ENCODE results near the gene TMEM266. TPM values are rescaled to one million over a fixed set of nuclear protein-coding genes. Genes with fewer than 3 reads are reported as not detected.
A peak's percentile ranks its signal among the peaks of the same experiment; 100 is the strongest.

Gene TMEM266
- total RNA-seq, 2 experiments from 2014 or later: 0.11 TPM; not detected in 1

GRCh38 chr15:76134537-76134936 lies 74.8 kb downstream of the TMEM266 start:
- Mint-ChIP-seq H3K27ac (no peak overlapping the region), H3K4me1 (ENCODE audit: low read depth) (peaks cover 11% of the 10 kb centered on the region), H3K36me3 (ENCODE audit: low read depth) (no peaks in the 10 kb centered on the region), H3K27me3 (peaks cover 12% of the 10 kb centered on the region), H3K4me3 (no peak overlapping the region), H3K9me3 (no peaks in the 10 kb centered on the region)
- DNase-seq (no peak), ATAC-seq (no peak)
- POLR2A ChIA-PET: no interaction called here
- CTCF ChIA-PET: interaction anchor here (1.1 to 1.5 kb wide), 2 partner anchors 74 to 76 kb away, joined by 3 to 5 read pairs; no protein-coding TSS in a partner anchor
- intact Hi-C loops (cut with micrococcal nuclease): loop anchor here (10.0 kb wide), 1 partner anchor 320 kb away; no protein-coding TSS in a partner anchor
- TF ChIP-seq, protein P1, sequence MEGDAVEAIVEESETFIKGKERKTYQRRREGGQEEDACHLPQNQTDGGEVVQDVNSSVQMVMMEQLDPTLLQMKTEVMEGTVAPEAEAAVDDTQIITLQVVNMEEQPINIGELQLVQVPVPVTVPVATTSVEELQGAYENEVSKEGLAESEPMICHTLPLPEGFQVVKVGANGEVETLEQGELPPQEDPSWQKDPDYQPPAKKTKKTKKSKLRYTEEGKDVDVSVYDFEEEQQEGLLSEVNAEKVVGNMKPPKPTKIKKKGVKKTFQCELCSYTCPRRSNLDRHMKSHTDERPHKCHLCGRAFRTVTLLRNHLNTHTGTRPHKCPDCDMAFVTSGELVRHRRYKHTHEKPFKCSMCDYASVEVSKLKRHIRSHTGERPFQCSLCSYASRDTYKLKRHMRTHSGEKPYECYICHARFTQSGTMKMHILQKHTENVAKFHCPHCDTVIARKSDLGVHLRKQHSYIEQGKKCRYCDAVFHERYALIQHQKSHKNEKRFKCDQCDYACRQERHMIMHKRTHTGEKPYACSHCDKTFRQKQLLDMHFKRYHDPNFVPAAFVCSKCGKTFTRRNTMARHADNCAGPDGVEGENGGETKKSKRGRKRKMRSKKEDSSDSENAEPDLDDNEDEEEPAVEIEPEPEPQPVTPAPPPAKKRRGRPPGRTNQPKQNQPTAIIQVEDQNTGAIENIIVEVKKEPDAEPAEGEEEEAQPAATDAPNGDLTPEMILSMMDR (IDR thresholded peaks at IDR 0.05): no peak

DNA sequence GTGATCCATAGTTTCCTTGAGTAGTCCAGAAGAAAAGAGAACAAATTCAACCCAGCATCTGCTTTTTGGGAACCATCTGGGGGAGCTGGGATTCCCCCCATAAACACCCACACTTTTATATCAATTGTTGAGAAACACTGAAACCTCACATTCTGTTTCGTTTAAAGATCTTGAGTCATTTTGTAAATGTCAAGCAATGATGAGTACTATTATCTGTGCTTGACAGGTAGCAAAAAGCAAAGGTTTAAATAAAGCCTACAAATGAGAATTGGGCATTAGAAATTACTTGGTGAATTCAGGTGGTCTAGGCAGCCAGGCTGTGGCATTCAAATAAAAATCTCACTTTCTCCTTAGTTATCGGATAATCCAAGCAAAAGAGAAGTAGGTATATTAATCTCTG lies 75.7 kb downstream of the TMEM266 start:
- no peaks in the 10 kb centered on the region for H3K9me3 Mint-ChIP-seq
- ChIA-PET POLR2A (interaction anchor here (0.9 to 1.0 kb wide), 2 partner anchors 18 to 79 kb away, joined by 3 to 4 read pairs; no protein-coding TSS in a partner anchor), CTCF (interaction anchor here (0.9 to 1.5 kb wide), 3 partner anchors 11 to 175 kb away, joined by 3 to 5 read pairs (median 3); no protein-coding TSS in a partner anchor)
- TF ChIP-seq, protein P1 (IDR thresholded peaks at IDR 0.05): no peak
- no peaks in the 10 kb centered on the region for H3K36me3 Mint-ChIP-seq (ENCODE audit: low read depth)
- H3K4me3 Mint-ChIP-seq: no peak overlapping the region
- ATAC-seq (peak; percentile 35), DNase-seq (no peak)
- no peak overlapping the region for H3K27ac Mint-ChIP-seq
- peaks cover 11% of the 10 kb centered on the region for H3K4me1 Mint-ChIP-seq (ENCODE audit: low read depth)
- intact Hi-C loops (cut with micrococcal nuclease): loop anchor here (10.0 kb wide), 1 partner anchor 321 kb away; no protein-coding TSS in a partner anchor
- peaks cover 12% of the 10 kb centered on the region for H3K27me3 Mint-ChIP-seq

- H3K27me3 Mint-ChIP-seq: peaks cover 18% of the 10 kb centered on the region
- H3K4me3 Mint-ChIP-seq: no peak overlapping the region
- DNase-seq (no peak), ATAC-seq (no peak)
- no peaks in the 10 kb centered on the region for H3K9me3 Mint-ChIP-seq
- POLR2A ChIA-PET: interaction anchor here (1.1 kb wide), 1 partner anchor 82 kb away, joined by 3 read pairs; no protein-coding TSS in a partner anchor
- CTCF ChIA-PET: interaction anchor here (0.6 to 9.3 kb wide), 26 partner anchors 9 to 452 kb away, joined by 3 to 294 read pairs (median 3); partner anchors contain the start of genes NRG4 and TMEM266
- intact Hi-C loops (cut with micrococcal nuclease): loop anchor here (10.0 kb wide), 1 partner anchor 324 kb away; no protein-coding TSS in a partner anchor
- TF ChIP-seq, protein P1 (IDR thresholded peaks at IDR 0.05): no peak
- H3K36me3 Mint-ChIP-seq (ENCODE audit: low read depth): no peaks in the 10 kb centered on the region
- H3K27ac Mint-ChIP-seq: no peak overlapping the region
- peaks cover 11% of the 10 kb centered on the region for H3K4me1 Mint-ChIP-seq (ENCODE audit: low read depth)
Observed at GRCh38 chr15:76138436-76138835, 78.7 kb downstream of the TMEM266 start.

DNA sequence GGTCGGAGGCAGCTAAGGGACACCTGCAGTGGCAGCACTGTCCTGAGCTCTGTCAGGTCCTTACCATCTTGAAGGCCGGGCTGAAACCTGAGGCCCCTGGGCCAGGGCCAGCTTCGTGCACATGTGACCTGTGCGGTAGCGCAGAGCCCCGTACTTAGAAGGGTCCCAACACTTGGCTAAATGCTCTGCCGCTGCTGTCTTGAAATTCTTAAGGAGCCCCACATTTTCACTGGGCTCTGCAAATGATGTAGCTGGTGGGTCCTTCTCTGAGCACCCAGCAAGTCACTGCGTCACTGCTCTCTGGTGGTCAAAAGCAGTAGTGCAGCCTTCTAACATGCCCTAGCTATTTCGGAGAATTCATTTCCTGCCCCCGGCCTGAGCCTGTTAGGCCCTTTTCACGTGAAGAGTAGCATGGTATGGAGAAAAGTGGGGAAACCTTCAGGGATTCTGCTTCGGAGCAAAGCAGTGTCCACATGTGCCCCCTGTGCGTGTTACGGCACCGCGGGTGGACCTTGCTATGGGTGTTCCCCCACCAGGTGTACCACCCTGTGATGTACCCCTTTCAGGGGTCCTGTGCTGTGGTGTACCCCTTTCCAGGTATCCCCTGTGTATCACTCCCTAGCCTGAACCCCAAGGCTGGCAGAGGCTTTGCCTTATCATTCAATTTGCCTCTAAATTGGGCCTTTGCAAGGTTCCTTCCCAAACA lies 79.7 kb downstream of the TMEM266 start:
- no peak overlapping the region for H3K27ac Mint-ChIP-seq
- ChIA-PET CTCF (interaction anchor here (0.7 to 9.3 kb wide), 41 partner anchors 8 to 453 kb away, joined by 3 to 294 read pairs (median 3); partner anchors contain the start of genes NRG4 and TMEM266), POLR2A (interaction anchor here (0.8 to 1.1 kb wide), 2 partner anchors 79 to 83 kb away, joined by 3 read pairs; no protein-coding TSS in a partner anchor)
- H3K4me3 Mint-ChIP-seq: no peak overlapping the region
- TF ChIP-seq, protein P1 (IDR thresholded peaks at IDR 0.05): peak; percentile 94
- DNase-seq (peak; percentile 93), ATAC-seq (peak; percentile 97)
- H3K36me3 Mint-ChIP-seq (ENCODE audit: low read depth): no peaks in the 10 kb centered on the region
- peaks cover 11% of the 10 kb centered on the region for H3K4me1 Mint-ChIP-seq (ENCODE audit: low read depth)
- no peaks in the 10 kb centered on the region for H3K9me3 Mint-ChIP-seq
- peaks cover 29% of the 10 kb centered on the region for H3K27me3 Mint-ChIP-seq
- intact Hi-C loops (cut with micrococcal nuclease): loop anchor here (1.0 to 10.0 kb wide), 2 partner anchors 82 to 325 kb away; no protein-coding TSS in a partner anchor
